HepG2 (cell line): ENCODE measurements around the gene PRPSAP2. TPM values are rescaled to one million over a fixed set of nuclear protein-coding genes. Genes with fewer than 3 reads are reported as not detected.

ENCODE experiments used
- ATAC-seq: fragments of 200-7000 bp; cut with Tn5 transposase; 3 replicates; pipeline ENCODE4 v1.9.1; 2020; ENCODE audit warnings: mild to moderate bottlenecking, moderate library complexity
- BruUV-seq: library from RNA; stranded (reverse); fragments of 400-500 nt; replicated peaks from 2 replicates; lab custom pipeline; 2021; lab: Mats Ljungman, UMichigan
- CTCF ChIA-PET: fragments of 300-600 bp; formaldehyde crosslinking; extraction: SDS; loops from one replicate; lab custom pipeline; 2021; ENCODE audit warnings: low total read pairs, inconsistent platforms, low intra/inter-chr PET ratio; lab: Yijun Ruan, JAX
- POLR2A ChIA-PET: fragments of 350-600 bp; sonication (Branson Sonifier 250); formaldehyde crosslinking; loops from one replicate; lab custom pipeline; 2020; ENCODE audit warnings: antibody characterized with exemption, inconsistent platforms; lab: Yijun Ruan, JAX
- DNase-seq: peaks from one replicate; pipeline ENCODE4 v3.0.0-alpha.2; 2015; ENCODE audit warnings: low spot score
- FAIRE-seq: peaks from 3 replicates; lab custom pipeline; 2011; peaks lifted over from hg19 to GRCh38; lab: Jason Lieb, UNC
- H2AFZ ChIP-seq: one replicate; pipeline ENCODE4 v1.6.1; 2011; ENCODE audit warnings: low read length, inconsistent platforms
- H3K27ac ChIP-seq: fragments of 300-600 bp; 3 replicates; pipeline ENCODE4 v1.8.0; 2011; ENCODE audit warnings: mixed run types, mild to moderate bottlenecking, mixed read lengths, low read length, inconsistent platforms; ENCODE audit not compliant: insufficient read depth; ENCODE audit errors: extremely low read length
- H3K27me3 ChIP-seq, 2 experiments: fragments of 200-600 bp in 1 of 2; 2 replicates in 1 of 2; 3 replicates in 1 of 2; pipeline versions ENCODE4 v1.6.0 to v1.8.0; 2011; ENCODE audit warnings: low read length in 2 of 2, mild to moderate bottlenecking in 2 of 2, moderate library complexity in 2 of 2, inconsistent platforms in 1 of 2; ENCODE audit not compliant: insufficient read depth in 2 of 2, control insufficient read depth in 1 of 2
- H3K36me3 ChIP-seq, 2 experiments: fragments of 200-600 bp in 1 of 2; replicated peaks in 1 of 2; 2 replicates in 1 of 2; 3 replicates in 1 of 2; pipeline versions ENCODE4 v1.5.1 to v1.8.0; 2011; ENCODE audit warnings: low read length in 2 of 2, inconsistent platforms in 1 of 2; ENCODE audit not compliant: insufficient read depth in 2 of 2, control insufficient read depth in 1 of 2
- H3K4me1 ChIP-seq: 2 replicates; pipeline ENCODE4 v1.5.1; 2012; ENCODE audit warnings: low read length, inconsistent platforms; ENCODE audit not compliant: insufficient read depth
- H3K4me2 ChIP-seq: 2 replicates; pipeline ENCODE4 v1.6.0; 2011; ENCODE audit warnings: low read depth, low read length, inconsistent platforms
- H3K4me3 ChIP-seq, 3 experiments: fragments of 200-600 bp in 1 of 3; sonication (generic), shearing (Covaris generic) in 1 of 3; replicated peaks in 1 of 3; 2 replicates each; pipeline ENCODE4 v1.5.1; 2011 to 2016; ENCODE audit warnings: low read length in 3 of 3, inconsistent platforms in 2 of 3, low read depth in 2 of 3, mild to moderate bottlenecking in 2 of 3, control low read depth in 1 of 3, mixed read lengths in 1 of 3; ENCODE audit not compliant: insufficient read depth in 1 of 3
- H3K79me2 ChIP-seq: one replicate; pipeline ENCODE4 v1.6.1; 2011; ENCODE audit warnings: low read length, inconsistent platforms; ENCODE audit not compliant: insufficient read depth
- H3K9ac ChIP-seq: 2 replicates; pipeline ENCODE4 v1.6.0; 2011; ENCODE audit warnings: mild to moderate bottlenecking, low read depth, low read length, inconsistent platforms; ENCODE audit not compliant: insufficient read depth
- H3K9me3 ChIP-seq: 2 replicates; pipeline ENCODE4 v1.5.1; 2012; ENCODE audit warnings: mild to moderate bottlenecking, low read length
- H4K20me1 ChIP-seq: 2 replicates; pipeline ENCODE4 v1.6.0; 2011; ENCODE audit warnings: inconsistent platforms, mild to moderate bottlenecking, low read length, moderate library complexity; ENCODE audit not compliant: insufficient read depth
- ARID2 ChIP-seq: sonication (generic); formaldehyde crosslinking; IDR thresholded peaks from 2 replicates; pipeline ENCODE4 v1.8.1; 2022; ENCODE audit warnings: mild to moderate bottlenecking, missing genetic modification reagents, borderline replicate concordance
- ELF1 ChIP-seq: sonication (generic); formaldehyde crosslinking; IDR thresholded peaks from 2 replicates; pipeline ENCODE4 v1.4.0; 2020; ENCODE audit warnings: missing genetic modification reagents
- HCFC1 ChIP-seq: fragments of 150-350 bp; IDR thresholded peaks from 2 replicates; pipeline ENCODE4 v1.6.1; 2014; ENCODE audit warnings: low read depth, low read length
- KAT8 ChIP-seq: IDR thresholded peaks from 2 replicates; pipeline ENCODE4 v1.6.1; 2016; ENCODE audit warnings: missing genetic modification reagents, missing compliant biosample characterization
- MLLT10 ChIP-seq: sonication (generic); formaldehyde crosslinking; IDR thresholded peaks from 2 replicates; pipeline ENCODE4 v1.4.0; 2020; ENCODE audit warnings: missing genetic modification reagents
- NCOA1 ChIP-seq: sonication (generic); formaldehyde crosslinking; IDR thresholded peaks from 2 replicates; pipeline ENCODE4 v1.9.0; 2021; ENCODE audit warnings: missing genetic modification reagents
- NCOA5 ChIP-seq: sonication (generic); formaldehyde crosslinking; IDR thresholded peaks from 2 replicates; pipeline ENCODE4 v1.4.0; 2020; ENCODE audit warnings: missing genetic modification reagents
- RAD51 ChIP-seq: fragments of 450-650 bp; IDR thresholded peaks from 2 replicates; pipeline ENCODE4 v1.6.1; 2016; ENCODE audit warnings: borderline replicate concordance
- SOX6 ChIP-seq, 2 experiments: fragments of 450-650 bp in 1 of 2; sonication (generic) in 1 of 2; formaldehyde crosslinking in 1 of 2; IDR thresholded peaks; 2 replicates each; pipeline versions ENCODE4 v1.4.0 to v1.6.1; 2017 to 2020; ENCODE audit warnings: antibody characterized with exemption in 1 of 2, mild to moderate bottlenecking in 1 of 2, missing genetic modification reagents in 1 of 2
- ZNF232 ChIP-seq: sonication (generic); formaldehyde crosslinking; IDR thresholded peaks from 2 replicates; pipeline ENCODE4 v1.4.0; 2020; ENCODE audit warnings: missing genetic modification reagents, borderline replicate concordance
- ZNF274 ChIP-seq: sonication (generic); formaldehyde crosslinking; IDR thresholded peaks from 2 replicates; pipeline ENCODE4 v1.5.1; 2020; ENCODE audit warnings: mild to moderate bottlenecking, missing genetic modification reagents
- ZNF644 ChIP-seq: IDR thresholded peaks from 2 replicates; pipeline ENCODE4 v1.6.1; 2016; ENCODE audit warnings: low read depth
- WGBS: methylation state at CpG from one replicate; pipeline ENCODE4 v1.1.6; 2017; ENCODE audit warnings: low lambda C conversion rate; 5-methylcytosine and 5-hydroxymethylcytosine counted together
- in situ Hi-C: cut with HindIII; loops from 2 replicates; pipeline ENCODE4 v1.10.0; 2017; ENCODE audit warnings: low pct_unique_long_range_greater_than_20kb; ENCODE audit not compliant: extremely low pct_ligation_motif_present
- intact Hi-C: fragments of 100-400 bp; cut with micrococcal nuclease; formaldehyde crosslinking; loops from one replicate; pipeline ENCODE4 v1.10.0; 2022; ENCODE audit not compliant: unreplicated experiment
- polyA plus RNA-seq, 8 experiments: library from polyadenylated mRNA; depleted of rRNA in 3 of 8; stranded (reverse) in 7 of 8; unstranded in 1 of 8; fragments of >200 nt; fragmentation: Illumina TruSeq in 4 of 8; extraction: Trizol in 4 of 8; gene quantifications; 2 replicates each; pipeline versions ENCODE4 v1.2.1 to v1.2.3, GENCODE V29; 2011 to 2016; ENCODE audit warnings: low read depth in 4 of 8, missing spikeins in 1 of 8, mixed read lengths in 1 of 8; ENCODE audit not compliant: insufficient read depth in 1 of 8
- total RNA-seq, 5 experiments: library from RNA; depleted of rRNA; stranded (reverse); fragments of >200 nt; fragmentation: Illumina TruSeq; extraction: Trizol; gene quantifications; 2 replicates each; pipeline ENCODE4 v1.2.3, GENCODE V29; 2016; ENCODE audit warnings: low read depth in 1 of 5
- TF ChIP-seq, protein P1 (sequence below): sonication (generic); formaldehyde crosslinking; IDR thresholded peaks from 2 replicates; pipeline ENCODE4 v1.4.0; 2020; ENCODE audit warnings: mild to moderate bottlenecking, low read depth, missing genetic modification reagents
- TF ChIP-seq, protein P2 (sequence below): sonication (generic); formaldehyde crosslinking; IDR thresholded peaks from 2 replicates; pipeline ENCODE4 v1.8.0; 2022; ENCODE audit warnings: missing genetic modification reagents, mild to moderate bottlenecking, inconsistent platforms, borderline replicate concordance
- TF ChIP-seq, protein P3 (sequence below), 2 experiments: sonication (generic) in 1 of 2; formaldehyde crosslinking in 1 of 2; IDR thresholded peaks; 2 replicates each; pipeline versions ENCODE4 v1.4.0 to v1.6.1; 2018 to 2020; ENCODE audit warnings: missing genetic modification reagents in 2 of 2, borderline replicate concordance in 1 of 2, low read depth in 1 of 2, mild to moderate bottlenecking in 1 of 2, missing biosample characterization in 1 of 2
- TF ChIP-seq, protein P4 (sequence below): sonication (generic); formaldehyde crosslinking; IDR thresholded peaks from 2 replicates; pipeline ENCODE4; 2020; ENCODE audit warnings: missing genetic modification reagents, mild to moderate bottlenecking, borderline replicate concordance

The PRPSAP2 gene
- total and polyA plus RNA-seq, 2 of the 13 experiments (the other 11 are each of a cell fraction or from before 2014, with no cell fraction given) = 34.0 to 58.9 TPM

DNA sequence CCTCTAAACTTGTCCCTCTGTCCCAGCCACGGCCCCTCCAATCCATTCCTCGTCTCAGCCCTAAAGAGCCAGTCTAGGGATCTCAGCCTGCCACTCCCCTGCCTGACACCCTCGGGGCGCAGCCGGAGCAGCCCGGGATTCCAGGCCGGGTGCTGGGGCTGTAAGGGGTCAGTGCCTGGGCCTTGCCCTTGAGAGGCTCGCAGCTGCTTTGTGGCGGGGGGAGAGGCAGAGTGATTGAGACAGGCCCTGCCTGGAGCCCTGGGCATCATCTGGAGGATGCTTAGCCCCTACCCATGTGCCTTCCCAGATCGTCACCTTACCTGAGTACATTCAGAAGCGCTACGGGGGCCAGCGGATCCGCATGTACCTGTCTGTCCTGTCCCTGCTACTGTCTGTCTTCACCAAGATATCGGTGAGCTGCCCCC lies 102.3 kb downstream of the PRPSAP2 start (continued):
- TF ChIP-seq, protein P1, sequence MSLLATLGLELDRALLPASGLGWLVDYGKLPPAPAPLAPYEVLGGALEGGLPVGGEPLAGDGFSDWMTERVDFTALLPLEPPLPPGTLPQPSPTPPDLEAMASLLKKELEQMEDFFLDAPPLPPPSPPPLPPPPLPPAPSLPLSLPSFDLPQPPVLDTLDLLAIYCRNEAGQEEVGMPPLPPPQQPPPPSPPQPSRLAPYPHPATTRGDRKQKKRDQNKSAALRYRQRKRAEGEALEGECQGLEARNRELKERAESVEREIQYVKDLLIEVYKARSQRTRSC = no peak
- TF ChIP-seq NCOA5 (CRISPR knock-in tag) (no peak), HCFC1 (no peak), NCOA1 (CRISPR knock-in tag) (no peak), ZNF644 (no peak), ZNF274 (CRISPR knock-in tag) (no peak), SOX6 (IDR thresholded peaks at IDR 0.05) (no peak), SOX6 (CRISPR knock-in tag; IDR thresholded peaks at IDR 0.05) (no peak)

DNA sequence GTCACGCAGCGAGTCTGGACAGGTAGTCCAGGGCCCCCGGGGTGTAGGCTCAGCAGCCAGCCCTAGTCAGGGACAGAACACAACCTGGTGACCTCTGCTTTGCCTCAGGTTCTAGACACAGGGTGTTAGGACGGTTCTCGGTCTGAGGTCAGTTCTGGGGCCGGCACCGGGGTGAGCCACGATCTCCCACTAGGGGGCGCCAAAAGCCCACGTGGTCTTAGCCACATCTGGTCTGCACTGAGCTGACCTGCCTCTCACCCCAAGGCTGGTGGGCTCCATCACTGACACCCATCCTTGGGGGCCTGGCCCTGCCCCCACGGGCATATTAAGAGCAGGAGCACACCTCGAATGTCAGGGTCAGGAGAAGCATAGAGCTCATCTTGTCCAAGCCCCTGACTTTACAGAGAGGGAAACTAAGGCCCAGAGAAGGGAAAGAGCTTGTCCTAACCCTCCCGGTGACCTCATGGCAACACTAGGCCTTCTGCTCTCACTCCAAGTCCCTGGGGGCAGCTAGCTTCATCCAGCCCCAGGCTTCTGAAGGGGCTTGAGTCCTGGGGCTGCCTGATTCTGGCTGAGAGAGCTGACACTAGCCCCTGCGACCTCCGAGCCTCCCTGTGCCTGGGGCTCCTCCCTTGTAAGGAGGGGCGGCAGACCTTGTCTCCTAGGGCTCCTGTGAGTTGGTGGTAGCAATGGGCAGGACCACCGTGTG lies 103.0 kb downstream of the PRPSAP2 start:
- H3K36me3 ChIP-seq = no peaks in the 10 kb centered on the region
- H3K4me1 ChIP-seq = peaks cover 38% of the 10 kb centered on the region
- ChIA-PET CTCF (interaction anchor here (1.0 to 1.2 kb wide), 2 partner anchors 9 to 335 kb away, joined by 3 to 4 read pairs; partner anchors contain the start of gene SLC5A10), POLR2A (interaction anchor here (1.2 to 1.3 kb wide), 2 partner anchors 21 to 43 kb away, joined by 5 read pairs; partner anchors contain the start of gene FAM83G)
- H3K9ac ChIP-seq = no peak overlapping the region
- no peak overlapping the region for H2AFZ ChIP-seq
- peak; percentile 73 for FAIRE-seq
- H3K9me3 ChIP-seq = no peaks in the 10 kb centered on the region
- H4K20me1 ChIP-seq = no peaks in the 10 kb centered on the region
- H3K4me3 ChIP-seq = no peak overlapping the region
- ATAC-seq = peak; percentile 85
- BruUV-seq = no TSS peak
- in situ Hi-C loops (no loop called here), intact Hi-C loops (no loop called here)
- peaks cover 4 to 30% of the 10 kb centered on the region in 2 experiments; a peak in 2 of 5 replicates for H3K27me3 ChIP-seq
- 28% methylated on average over 7 of the region's 17 CpGs for WGBS
- H3K4me2 ChIP-seq = peak overlapping the region; percentile 4; the same call in 1 of the 2 replicates
- no peaks in the 10 kb centered on the region for H3K79me2 ChIP-seq
- peak; percentile 59 for DNase-seq
- no peak overlapping the region for H3K27ac ChIP-seq
- TF ChIP-seq, protein P2, sequence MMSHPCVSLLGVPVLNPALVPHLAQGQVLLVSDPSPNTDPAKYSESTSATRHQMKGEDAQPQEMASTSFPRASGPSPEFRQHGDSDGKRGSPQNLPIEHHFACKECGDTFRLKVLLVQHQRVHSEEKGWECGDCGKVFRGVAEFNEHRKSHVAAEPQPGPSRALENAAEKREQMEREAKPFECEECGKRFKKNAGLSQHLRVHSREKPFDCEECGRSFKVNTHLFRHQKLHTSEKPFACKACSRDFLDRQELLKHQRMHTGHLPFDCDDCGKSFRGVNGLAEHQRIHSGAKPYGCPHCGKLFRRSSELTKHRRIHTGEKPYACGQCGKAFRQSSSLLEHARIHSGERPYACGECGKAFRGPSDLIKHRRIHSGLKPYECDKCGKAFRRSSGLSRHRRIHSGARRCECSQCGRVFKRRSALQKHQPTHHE (CRISPR knock-in tag) = no peak
- no peak for TF ChIP-seq MLLT10
- no peak for TF ChIP-seq KAT8 (CRISPR knock-in tag)
- no peak for TF ChIP-seq ARID2 (CRISPR knock-in tag)
- no peak for TF ChIP-seq ZNF232 (CRISPR knock-in tag)
- no peak for TF ChIP-seq ELF1
- TF ChIP-seq, protein P3, sequence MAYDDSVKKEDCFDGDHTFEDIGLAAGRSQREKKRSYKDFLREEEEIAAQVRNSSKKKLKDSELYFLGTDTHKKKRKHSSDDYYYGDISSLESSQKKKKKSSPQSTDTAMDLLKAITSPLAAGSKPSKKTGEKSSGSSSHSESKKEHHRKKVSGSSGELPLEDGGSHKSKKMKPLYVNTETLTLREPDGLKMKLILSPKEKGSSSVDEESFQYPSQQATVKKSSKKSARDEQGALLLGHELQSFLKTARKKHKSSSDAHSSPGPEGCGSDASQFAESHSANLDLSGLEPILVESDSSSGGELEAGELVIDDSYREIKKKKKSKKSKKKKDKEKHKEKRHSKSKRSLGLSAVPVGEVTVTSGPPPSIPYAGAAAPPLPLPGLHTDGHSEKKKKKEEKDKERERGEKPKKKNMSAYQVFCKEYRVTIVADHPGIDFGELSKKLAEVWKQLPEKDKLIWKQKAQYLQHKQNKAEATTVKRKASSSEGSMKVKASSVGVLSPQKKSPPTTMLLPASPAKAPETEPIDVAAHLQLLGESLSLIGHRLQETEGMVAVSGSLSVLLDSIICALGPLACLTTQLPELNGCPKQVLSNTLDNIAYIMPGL (CRISPR knock-in tag; IDR thresholded peaks at IDR 0.05; ENCODE audit: borderline replicate concordance in 1 of 2, low read depth in 1 of 2) = 0 out of 4 replicates have a peak, but pooled peaks of 1 of the 2 experiments have one; percentile 56
- TF ChIP-seq RAD51 = no peak
- TF ChIP-seq, protein P4, sequence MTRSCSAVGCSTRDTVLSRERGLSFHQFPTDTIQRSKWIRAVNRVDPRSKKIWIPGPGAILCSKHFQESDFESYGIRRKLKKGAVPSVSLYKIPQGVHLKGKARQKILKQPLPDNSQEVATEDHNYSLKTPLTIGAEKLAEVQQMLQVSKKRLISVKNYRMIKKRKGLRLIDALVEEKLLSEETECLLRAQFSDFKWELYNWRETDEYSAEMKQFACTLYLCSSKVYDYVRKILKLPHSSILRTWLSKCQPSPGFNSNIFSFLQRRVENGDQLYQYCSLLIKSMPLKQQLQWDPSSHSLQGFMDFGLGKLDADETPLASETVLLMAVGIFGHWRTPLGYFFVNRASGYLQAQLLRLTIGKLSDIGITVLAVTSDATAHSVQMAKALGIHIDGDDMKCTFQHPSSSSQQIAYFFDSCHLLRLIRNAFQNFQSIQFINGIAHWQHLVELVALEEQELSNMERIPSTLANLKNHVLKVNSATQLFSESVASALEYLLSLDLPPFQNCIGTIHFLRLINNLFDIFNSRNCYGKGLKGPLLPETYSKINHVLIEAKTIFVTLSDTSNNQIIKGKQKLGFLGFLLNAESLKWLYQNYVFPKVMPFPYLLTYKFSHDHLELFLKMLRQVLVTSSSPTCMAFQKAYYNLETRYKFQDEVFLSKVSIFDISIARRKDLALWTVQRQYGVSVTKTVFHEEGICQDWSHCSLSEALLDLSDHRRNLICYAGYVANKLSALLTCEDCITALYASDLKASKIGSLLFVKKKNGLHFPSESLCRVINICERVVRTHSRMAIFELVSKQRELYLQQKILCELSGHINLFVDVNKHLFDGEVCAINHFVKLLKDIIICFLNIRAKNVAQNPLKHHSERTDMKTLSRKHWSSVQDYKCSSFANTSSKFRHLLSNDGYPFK (CRISPR knock-in tag) = no peak
